HEK293 (cell line): ENCODE data around the gene LHFPL2.
A peak's percentile ranks its signal among the peaks of the same experiment; 100 is the strongest.

ENCODE experiments used
- CTCF ChIA-PET: fragments of 350-600 bp; formaldehyde crosslinking; extraction: SDS; loops from one replicate; lab custom pipeline; 2021; ENCODE audit warnings: antibody characterized with exemption; lab: Yijun Ruan, JAX
- POLR2A ChIA-PET: fragments of 300-600 bp; formaldehyde crosslinking; extraction: SDS; loops from one replicate; lab custom pipeline; 2020; ENCODE audit warnings: antibody characterized with exemption, inconsistent platforms; lab: Yijun Ruan, JAX
- H3K27ac ChIP-seq: fragments of 200-500 bp; sonication (Bioruptor generic); 2 replicates; pipeline ENCODE4 v1.5.1; 2014; ENCODE audit warnings: low read depth, low read length, control low read depth, inconsistent platforms; ENCODE audit errors: extremely low read depth
- H3K36me3 ChIP-seq, 2 experiments: fragments of 200-500 bp in 1 of 2; sonication (Bioruptor generic) in 1 of 2; 1 replicate in 1 of 2; 2 replicates in 1 of 2; pipeline ENCODE4 v1.5.1; 2014 to 2017; ENCODE audit warnings: inconsistent platforms in 2 of 2, low read length in 2 of 2; ENCODE audit not compliant: control insufficient read depth in 2 of 2, insufficient read depth in 1 of 2
- H3K4me1 ChIP-seq: fragments of 200-500 bp; sonication (Bioruptor generic); 2 replicates; pipeline ENCODE4 v1.5.1; 2014; ENCODE audit warnings: mild to moderate bottlenecking, low read length, inconsistent platforms; ENCODE audit not compliant: control insufficient read depth, insufficient read depth
- H3K4me3 ChIP-seq: 2 replicates; pipeline ENCODE4 v1.5.1; 2011; ENCODE audit warnings: low read depth, mild to moderate bottlenecking, control low read depth, low read length, moderate library complexity
- H3K9me3 ChIP-seq: fragments of 200-500 bp; sonication (Bioruptor generic); 2 replicates; pipeline ENCODE4 v1.5.1; 2014; ENCODE audit warnings: low read depth, low read length, inconsistent platforms; ENCODE audit not compliant: control insufficient read depth, insufficient read depth
- PRDM2 ChIP-seq: fragments of 450-650 bp; formaldehyde crosslinking; IDR thresholded peaks from 2 replicates; pipeline ENCODE4 v1.5.1; 2016; ENCODE audit warnings: missing biosample characterization, missing genetic modification characterization, borderline replicate concordance
- SP3 ChIP-seq: fragments of 450-650 bp; formaldehyde crosslinking; IDR thresholded peaks from 2 replicates; pipeline ENCODE4 v1.5.1; 2016; ENCODE audit warnings: missing biosample characterization, missing genetic modification characterization
- ZBTB20 ChIP-seq: fragments of 450-650 bp; formaldehyde crosslinking; IDR thresholded peaks from 2 replicates; pipeline ENCODE4 v1.5.1; 2016; ENCODE audit warnings: missing biosample characterization, missing genetic modification characterization
- ZFP37 ChIP-seq: fragments of 450-650 bp; formaldehyde crosslinking; IDR thresholded peaks from 2 replicates; pipeline ENCODE4 v1.5.1; 2016; ENCODE audit warnings: missing biosample characterization, missing genetic modification characterization
- ZNF366 ChIP-seq: fragments of 450-650 bp; formaldehyde crosslinking; conservative IDR thresholded peaks from 2 replicates; pipeline ENCODE4 v1.5.1; 2016; ENCODE audit warnings: missing biosample characterization, missing genetic modification characterization
- ZNF548 ChIP-seq: fragments of 450-650 bp; formaldehyde crosslinking; IDR thresholded peaks from 2 replicates; pipeline ENCODE4 v1.5.1; 2016; ENCODE audit warnings: missing biosample characterization, missing genetic modification characterization
- ZNF600 ChIP-seq: fragments of 450-650 bp; formaldehyde crosslinking; IDR thresholded peaks from 2 replicates; pipeline ENCODE4 v1.5.1; 2016; ENCODE audit warnings: missing biosample characterization, missing genetic modification characterization
- ZNF660 ChIP-seq: fragments of 450-650 bp; IDR thresholded peaks from 2 replicates; pipeline ENCODE4 v1.5.1; 2018; ENCODE audit warnings: missing biosample characterization, mild to moderate bottlenecking, missing genetic modification characterization
- TF ChIP-seq, protein P1 (sequence below): fragments of 450-650 bp; formaldehyde crosslinking; IDR thresholded peaks from 2 replicates; pipeline ENCODE4 v1.5.1; 2016; ENCODE audit warnings: missing biosample characterization, missing genetic modification characterization
- TF ChIP-seq, protein P2 (sequence below): fragments of 450-650 bp; IDR thresholded peaks from 2 replicates; pipeline ENCODE4 v1.5.1; 2018; ENCODE audit warnings: missing biosample characterization, missing genetic modification characterization
- TF ChIP-seq, protein P3 (sequence below): fragments of 450-650 bp; formaldehyde crosslinking; conservative IDR thresholded peaks from 2 replicates; pipeline ENCODE4 v1.5.1; 2016; ENCODE audit warnings: low read depth, missing biosample characterization, missing genetic modification characterization

LHFPL2 gene

DNA sequence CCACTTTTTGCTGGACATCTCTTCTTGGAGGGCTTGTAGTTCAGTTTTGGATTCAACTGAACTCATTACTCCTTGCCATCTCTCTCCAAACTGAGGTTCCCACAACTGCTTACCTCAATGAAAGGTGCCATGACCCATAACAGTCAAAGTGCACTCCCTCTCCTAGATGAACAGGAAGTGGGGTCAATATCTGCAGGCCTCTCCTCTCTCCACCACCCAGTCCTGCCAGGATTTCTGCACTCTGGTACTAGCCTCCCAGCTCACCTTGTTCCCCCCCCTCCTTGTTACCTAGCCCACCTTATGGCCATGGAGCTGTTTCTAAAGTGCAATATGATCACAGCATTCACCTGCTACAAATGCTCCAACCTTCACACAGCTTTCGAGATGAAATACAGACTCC, 5.9 kb downstream of the LHFPL2 start (continued):
- TF ChIP-seq, protein P1, sequence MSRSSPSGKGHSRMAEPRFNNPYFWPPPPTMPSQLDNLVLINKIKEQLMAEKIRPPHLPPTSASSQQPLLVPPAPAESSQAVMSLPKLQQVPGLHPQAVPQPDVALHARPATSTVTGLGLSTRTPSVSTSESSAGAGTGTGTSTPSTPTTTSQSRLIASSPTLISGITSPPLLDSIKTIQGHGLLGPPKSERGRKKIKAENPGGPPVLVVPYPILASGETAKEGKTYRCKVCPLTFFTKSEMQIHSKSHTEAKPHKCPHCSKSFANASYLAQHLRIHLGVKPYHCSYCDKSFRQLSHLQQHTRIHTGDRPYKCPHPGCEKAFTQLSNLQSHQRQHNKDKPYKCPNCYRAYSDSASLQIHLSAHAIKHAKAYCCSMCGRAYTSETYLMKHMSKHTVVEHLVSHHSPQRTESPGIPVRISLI (tag by site-specific recombination) = no peak
- TF ChIP-seq PRDM2 (tag by site-specific recombination) (no peak), ZNF660 (tag by site-specific recombination) (no peak)
- TF ChIP-seq, protein P2, sequence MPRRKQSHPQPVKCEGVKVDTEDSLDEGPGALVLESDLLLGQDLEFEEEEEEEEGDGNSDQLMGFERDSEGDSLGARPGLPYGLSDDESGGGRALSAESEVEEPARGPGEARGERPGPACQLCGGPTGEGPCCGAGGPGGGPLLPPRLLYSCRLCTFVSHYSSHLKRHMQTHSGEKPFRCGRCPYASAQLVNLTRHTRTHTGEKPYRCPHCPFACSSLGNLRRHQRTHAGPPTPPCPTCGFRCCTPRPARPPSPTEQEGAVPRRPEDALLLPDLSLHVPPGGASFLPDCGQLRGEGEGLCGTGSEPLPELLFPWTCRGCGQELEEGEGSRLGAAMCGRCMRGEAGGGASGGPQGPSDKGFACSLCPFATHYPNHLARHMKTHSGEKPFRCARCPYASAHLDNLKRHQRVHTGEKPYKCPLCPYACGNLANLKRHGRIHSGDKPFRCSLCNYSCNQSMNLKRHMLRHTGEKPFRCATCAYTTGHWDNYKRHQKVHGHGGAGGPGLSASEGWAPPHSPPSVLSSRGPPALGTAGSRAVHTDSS (tag by site-specific recombination) = no peak

DNA sequence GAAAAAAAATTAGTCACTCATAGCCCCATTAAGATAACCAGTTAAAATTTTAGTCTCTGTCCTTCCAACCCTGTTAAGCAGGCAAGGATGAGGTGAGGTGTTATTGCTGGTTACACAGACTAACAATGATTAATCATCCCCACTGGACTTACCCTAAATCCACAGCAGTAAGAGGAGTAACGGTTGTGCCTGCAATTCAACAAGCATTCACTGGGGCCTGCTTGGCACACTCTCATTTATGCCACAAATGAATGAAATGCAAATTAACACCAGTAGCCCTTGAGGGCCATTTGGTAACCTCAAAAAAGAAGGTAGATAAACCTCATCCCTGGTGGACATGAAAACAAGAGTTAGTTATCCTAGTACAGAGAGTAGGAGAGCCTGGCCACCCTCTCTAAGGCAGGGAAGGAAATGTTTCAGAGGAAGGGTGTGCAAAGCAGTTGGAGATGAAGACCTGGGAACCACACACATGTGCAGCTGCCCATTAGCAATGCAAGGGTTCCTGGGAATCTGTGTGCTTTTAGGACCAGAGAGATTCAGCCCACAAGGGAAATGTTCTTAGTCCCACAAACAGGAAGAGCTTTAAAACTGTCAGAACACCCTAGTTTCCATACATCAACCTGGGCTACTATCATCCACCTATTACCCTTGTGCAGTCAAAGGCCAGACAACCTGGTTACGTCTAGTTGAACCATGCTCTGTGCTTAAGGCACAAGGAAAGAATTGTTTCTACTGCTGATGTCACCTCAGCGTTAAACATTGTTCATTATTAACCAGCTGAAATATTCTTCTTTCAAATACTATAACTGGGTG, 7.7 kb downstream of the LHFPL2 start:
- ChIA-PET POLR2A (no interaction called here), CTCF (interaction anchor here (0.6 to 0.8 kb wide), 2 partner anchors 259 to 515 kb away, joined by 3 read pairs; no protein-coding TSS in a partner anchor)
- no peak overlapping the region; the same call in 1 of the 2 replicates for H3K27ac ChIP-seq
- H3K4me3 ChIP-seq = no peak overlapping the region
- no peaks in the 10 kb centered on the region for H3K9me3 ChIP-seq
- TF ChIP-seq ZNF366 (tag by site-specific recombination) = 0 out of 2 replicates have a peak, but pooled peaks have one; percentile 15
- peak; percentile 85 for TF ChIP-seq ZBTB20 (tag by site-specific recombination)
- TF ChIP-seq, protein P3, sequence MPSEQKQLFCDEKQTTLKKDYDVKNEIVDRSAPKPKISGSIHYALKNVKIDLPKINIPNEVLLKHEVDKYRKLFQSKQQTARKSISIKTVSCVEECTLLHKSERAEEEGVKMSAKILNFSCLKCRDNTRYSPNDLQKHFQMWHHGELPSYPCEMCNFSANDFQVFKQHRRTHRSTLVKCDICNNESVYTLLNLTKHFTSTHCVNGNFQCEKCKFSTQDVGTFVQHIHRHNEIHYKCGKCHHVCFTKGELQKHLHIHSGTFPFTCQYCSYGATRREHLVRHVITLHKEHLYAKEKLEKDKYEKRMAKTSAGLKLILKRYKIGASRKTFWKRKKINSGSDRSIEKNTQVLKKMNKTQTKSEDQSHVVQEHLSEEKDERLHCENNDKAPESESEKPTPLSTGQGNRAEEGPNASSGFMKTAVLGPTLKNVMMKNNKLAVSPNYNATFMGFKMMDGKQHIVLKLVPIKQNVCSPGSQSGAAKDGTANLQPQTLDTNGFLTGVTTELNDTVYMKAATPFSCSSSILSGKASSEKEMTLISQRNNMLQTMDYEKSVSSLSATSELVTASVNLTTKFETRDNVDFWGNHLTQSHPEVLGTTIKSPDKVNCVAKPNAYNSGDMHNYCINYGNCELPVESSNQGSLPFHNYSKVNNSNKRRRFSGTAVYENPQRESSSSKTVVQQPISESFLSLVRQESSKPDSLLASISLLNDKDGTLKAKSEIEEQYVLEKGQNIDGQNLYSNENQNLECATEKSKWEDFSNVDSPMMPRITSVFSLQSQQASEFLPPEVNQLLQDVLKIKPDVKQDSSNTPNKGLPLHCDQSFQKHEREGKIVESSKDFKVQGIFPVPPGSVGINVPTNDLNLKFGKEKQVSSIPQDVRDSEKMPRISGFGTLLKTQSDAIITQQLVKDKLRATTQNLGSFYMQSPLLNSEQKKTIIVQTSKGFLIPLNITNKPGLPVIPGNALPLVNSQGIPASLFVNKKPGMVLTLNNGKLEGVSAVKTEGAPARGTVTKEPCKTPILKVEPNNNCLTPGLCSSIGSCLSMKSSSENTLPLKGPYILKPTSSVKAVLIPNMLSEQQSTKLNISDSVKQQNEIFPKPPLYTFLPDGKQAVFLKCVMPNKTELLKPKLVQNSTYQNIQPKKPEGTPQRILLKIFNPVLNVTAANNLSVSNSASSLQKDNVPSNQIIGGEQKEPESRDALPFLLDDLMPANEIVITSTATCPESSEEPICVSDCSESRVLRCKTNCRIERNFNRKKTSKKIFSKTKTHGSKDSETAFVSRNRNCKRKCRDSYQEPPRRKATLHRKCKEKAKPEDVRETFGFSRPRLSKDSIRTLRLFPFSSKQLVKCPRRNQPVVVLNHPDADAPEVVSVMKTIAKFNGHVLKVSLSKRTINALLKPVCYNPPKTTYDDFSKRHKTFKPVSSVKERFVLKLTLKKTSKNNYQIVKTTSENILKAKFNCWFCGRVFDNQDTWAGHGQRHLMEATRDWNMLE (tag by site-specific recombination) = no peak
- TF ChIP-seq ZFP37 (tag by site-specific recombination) = 0 out of 2 replicates have a peak, but pooled peaks have one; percentile 41
- TF ChIP-seq ZNF600 (tag by site-specific recombination) = peak; percentile 66
- TF ChIP-seq SP3 (tag by site-specific recombination) = no peak
- no peak for TF ChIP-seq ZNF548 (tag by site-specific recombination)
- peaks cover 0 to 4% of the 10 kb centered on the region in 2 experiments; a peak in 1 of 3 replicates for H3K36me3 ChIP-seq
- peaks cover 28% of the 10 kb centered on the region for H3K4me1 ChIP-seq
